HepG2 (cell line): ENCODE measurements around the gene VPS26B. TPM values are rescaled to one million over a fixed set of nuclear protein-coding genes. Genes with fewer than 3 reads are reported as not detected.
A peak's percentile ranks its signal among the peaks of the same experiment; 100 is the strongest.

ENCODE experiments used
- ATM ChIP-seq: fragments of 450-650 bp; IDR thresholded peaks from 2 replicates; pipeline ENCODE4 v1.7.1; 2017; ENCODE audit warnings: mild to moderate bottlenecking, borderline replicate concordance
- BRCA1 ChIP-seq: sonication (generic); formaldehyde crosslinking; IDR thresholded peaks from 2 replicates; pipeline ENCODE4 v1.4.0; 2020; ENCODE audit warnings: missing genetic modification reagents
- GLI4 ChIP-seq: sonication (generic); formaldehyde crosslinking; IDR thresholded peaks from 2 replicates; pipeline ENCODE4 v1.5.1; 2020; ENCODE audit warnings: missing genetic modification reagents, mild to moderate bottlenecking, moderate library complexity, borderline replicate concordance
- TAF1 ChIP-seq: sonication (generic); formaldehyde crosslinking; IDR thresholded peaks from 2 replicates; pipeline ENCODE4 v1.4.0; 2020; ENCODE audit warnings: missing genetic modification reagents
- ZFP82 ChIP-seq: sonication (generic); formaldehyde crosslinking; IDR thresholded peaks from 2 replicates; pipeline ENCODE4 v1.5.1; 2020; ENCODE audit warnings: mild to moderate bottlenecking, missing genetic modification reagents, borderline replicate concordance
- ZKSCAN8 ChIP-seq: IDR thresholded peaks from 2 replicates; pipeline ENCODE4 v1.6.1; 2016; ENCODE audit warnings: borderline replicate concordance, missing genetic modification reagents, missing compliant biosample characterization
- ZNF331 ChIP-seq: sonication (generic); formaldehyde crosslinking; IDR thresholded peaks from 2 replicates; pipeline ENCODE4 v1.4.0; 2020; ENCODE audit warnings: missing genetic modification reagents
- ZNF614 ChIP-seq: IDR thresholded peaks from 2 replicates; pipeline ENCODE4 v1.6.1; 2018; ENCODE audit warnings: missing biosample characterization, missing genetic modification reagents, inconsistent platforms, borderline replicate concordance
- ZNF619 ChIP-seq: sonication (generic); formaldehyde crosslinking; IDR thresholded peaks from 2 replicates; pipeline ENCODE4 v1.4.0; 2020; ENCODE audit warnings: mild to moderate bottlenecking, missing genetic modification reagents
- ZNF652 ChIP-seq: IDR thresholded peaks from 2 replicates; pipeline ENCODE4 v1.6.1; 2016; ENCODE audit warnings: low read depth, borderline replicate concordance
- ZNF850 ChIP-seq: sonication (generic); formaldehyde crosslinking; conservative IDR thresholded peaks from 2 replicates; pipeline ENCODE4 v1.9.0; 2021; ENCODE audit warnings: mild to moderate bottlenecking, missing genetic modification reagents
- polyA plus RNA-seq, 8 experiments: library from polyadenylated mRNA; depleted of rRNA in 3 of 8; stranded (reverse) in 7 of 8; unstranded in 1 of 8; fragments of >200 nt; fragmentation: Illumina TruSeq in 4 of 8; extraction: Trizol in 4 of 8; gene quantifications; 2 replicates each; pipeline versions ENCODE4 v1.2.1 to v1.2.3, GENCODE V29; 2011 to 2016; ENCODE audit warnings: low read depth in 4 of 8, missing spikeins in 1 of 8, mixed read lengths in 1 of 8; ENCODE audit not compliant: insufficient read depth in 1 of 8
- total RNA-seq, 5 experiments: library from RNA; depleted of rRNA; stranded (reverse); fragments of >200 nt; fragmentation: Illumina TruSeq; extraction: Trizol; gene quantifications; 2 replicates each; pipeline ENCODE4 v1.2.3, GENCODE V29; 2016; ENCODE audit warnings: low read depth in 1 of 5
- TF ChIP-seq, protein P1 (sequence below): sonication (generic); formaldehyde crosslinking; IDR thresholded peaks from 2 replicates; pipeline ENCODE4 v1.4.0; 2020; ENCODE audit warnings: mild to moderate bottlenecking, missing genetic modification reagents
- TF ChIP-seq, protein P2 (sequence below): sonication (generic); formaldehyde crosslinking; IDR thresholded peaks from 2 replicates; pipeline ENCODE4 v1.5.0; 2020; ENCODE audit warnings: mild to moderate bottlenecking, missing genetic modification reagents
- TF ChIP-seq, protein P3 (sequence below): sonication (generic); formaldehyde crosslinking; IDR thresholded peaks from 2 replicates; pipeline ENCODE4 v1.8.0; 2022; ENCODE audit warnings: missing genetic modification reagents, mild to moderate bottlenecking, moderate library complexity, borderline replicate concordance

The VPS26B gene
- total and polyA plus RNA-seq, 2 of the 13 experiments (the other 11 are each of a cell fraction or from before 2014, with no cell fraction given): 20.2 to 23.2 TPM

DNA sequence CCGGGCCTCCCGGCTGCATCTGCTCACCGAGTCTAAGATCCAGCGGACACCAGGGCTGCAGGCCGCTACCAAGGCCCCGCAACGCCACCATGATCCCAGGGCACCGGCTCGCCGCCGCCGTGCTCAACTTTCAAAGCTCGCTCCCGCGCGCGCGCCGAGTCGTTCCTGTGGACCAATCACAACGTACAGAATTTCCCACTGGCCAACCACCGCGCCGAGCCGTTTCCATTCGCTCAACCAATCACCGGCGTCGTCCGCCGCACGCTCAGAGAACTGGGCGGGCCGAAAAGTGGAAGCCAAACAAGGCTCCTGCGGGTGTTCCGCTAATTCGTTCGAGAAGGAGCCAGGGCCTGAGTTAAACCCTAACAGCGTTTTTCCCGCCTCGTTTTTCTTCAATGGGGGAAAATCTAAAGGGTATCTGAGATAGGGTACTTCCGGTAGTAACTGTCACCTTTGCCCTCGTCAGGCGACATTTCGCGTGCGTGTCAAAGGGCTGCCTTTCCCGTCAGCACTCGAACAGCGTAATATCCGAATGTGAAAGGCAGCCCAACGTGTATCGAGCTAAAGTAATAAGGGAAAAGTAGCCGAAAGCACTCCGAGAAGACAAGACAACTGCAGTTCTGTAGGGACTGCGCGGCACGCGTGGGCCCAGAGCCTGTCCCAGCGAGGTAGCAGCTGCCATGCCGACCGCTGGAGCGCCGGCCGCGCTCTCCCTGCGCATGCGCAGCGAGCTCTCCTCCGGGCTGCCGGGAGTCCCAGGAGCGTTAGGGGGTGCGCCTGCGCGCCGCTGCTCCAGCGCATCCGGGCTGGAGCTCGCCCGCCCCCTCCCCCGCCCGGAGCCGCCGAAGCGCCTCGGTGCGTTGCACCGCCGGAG, at the start of gene VPS26B, which contains the start of gene NCAPD3 (continued):
- TF ChIP-seq, protein P1, sequence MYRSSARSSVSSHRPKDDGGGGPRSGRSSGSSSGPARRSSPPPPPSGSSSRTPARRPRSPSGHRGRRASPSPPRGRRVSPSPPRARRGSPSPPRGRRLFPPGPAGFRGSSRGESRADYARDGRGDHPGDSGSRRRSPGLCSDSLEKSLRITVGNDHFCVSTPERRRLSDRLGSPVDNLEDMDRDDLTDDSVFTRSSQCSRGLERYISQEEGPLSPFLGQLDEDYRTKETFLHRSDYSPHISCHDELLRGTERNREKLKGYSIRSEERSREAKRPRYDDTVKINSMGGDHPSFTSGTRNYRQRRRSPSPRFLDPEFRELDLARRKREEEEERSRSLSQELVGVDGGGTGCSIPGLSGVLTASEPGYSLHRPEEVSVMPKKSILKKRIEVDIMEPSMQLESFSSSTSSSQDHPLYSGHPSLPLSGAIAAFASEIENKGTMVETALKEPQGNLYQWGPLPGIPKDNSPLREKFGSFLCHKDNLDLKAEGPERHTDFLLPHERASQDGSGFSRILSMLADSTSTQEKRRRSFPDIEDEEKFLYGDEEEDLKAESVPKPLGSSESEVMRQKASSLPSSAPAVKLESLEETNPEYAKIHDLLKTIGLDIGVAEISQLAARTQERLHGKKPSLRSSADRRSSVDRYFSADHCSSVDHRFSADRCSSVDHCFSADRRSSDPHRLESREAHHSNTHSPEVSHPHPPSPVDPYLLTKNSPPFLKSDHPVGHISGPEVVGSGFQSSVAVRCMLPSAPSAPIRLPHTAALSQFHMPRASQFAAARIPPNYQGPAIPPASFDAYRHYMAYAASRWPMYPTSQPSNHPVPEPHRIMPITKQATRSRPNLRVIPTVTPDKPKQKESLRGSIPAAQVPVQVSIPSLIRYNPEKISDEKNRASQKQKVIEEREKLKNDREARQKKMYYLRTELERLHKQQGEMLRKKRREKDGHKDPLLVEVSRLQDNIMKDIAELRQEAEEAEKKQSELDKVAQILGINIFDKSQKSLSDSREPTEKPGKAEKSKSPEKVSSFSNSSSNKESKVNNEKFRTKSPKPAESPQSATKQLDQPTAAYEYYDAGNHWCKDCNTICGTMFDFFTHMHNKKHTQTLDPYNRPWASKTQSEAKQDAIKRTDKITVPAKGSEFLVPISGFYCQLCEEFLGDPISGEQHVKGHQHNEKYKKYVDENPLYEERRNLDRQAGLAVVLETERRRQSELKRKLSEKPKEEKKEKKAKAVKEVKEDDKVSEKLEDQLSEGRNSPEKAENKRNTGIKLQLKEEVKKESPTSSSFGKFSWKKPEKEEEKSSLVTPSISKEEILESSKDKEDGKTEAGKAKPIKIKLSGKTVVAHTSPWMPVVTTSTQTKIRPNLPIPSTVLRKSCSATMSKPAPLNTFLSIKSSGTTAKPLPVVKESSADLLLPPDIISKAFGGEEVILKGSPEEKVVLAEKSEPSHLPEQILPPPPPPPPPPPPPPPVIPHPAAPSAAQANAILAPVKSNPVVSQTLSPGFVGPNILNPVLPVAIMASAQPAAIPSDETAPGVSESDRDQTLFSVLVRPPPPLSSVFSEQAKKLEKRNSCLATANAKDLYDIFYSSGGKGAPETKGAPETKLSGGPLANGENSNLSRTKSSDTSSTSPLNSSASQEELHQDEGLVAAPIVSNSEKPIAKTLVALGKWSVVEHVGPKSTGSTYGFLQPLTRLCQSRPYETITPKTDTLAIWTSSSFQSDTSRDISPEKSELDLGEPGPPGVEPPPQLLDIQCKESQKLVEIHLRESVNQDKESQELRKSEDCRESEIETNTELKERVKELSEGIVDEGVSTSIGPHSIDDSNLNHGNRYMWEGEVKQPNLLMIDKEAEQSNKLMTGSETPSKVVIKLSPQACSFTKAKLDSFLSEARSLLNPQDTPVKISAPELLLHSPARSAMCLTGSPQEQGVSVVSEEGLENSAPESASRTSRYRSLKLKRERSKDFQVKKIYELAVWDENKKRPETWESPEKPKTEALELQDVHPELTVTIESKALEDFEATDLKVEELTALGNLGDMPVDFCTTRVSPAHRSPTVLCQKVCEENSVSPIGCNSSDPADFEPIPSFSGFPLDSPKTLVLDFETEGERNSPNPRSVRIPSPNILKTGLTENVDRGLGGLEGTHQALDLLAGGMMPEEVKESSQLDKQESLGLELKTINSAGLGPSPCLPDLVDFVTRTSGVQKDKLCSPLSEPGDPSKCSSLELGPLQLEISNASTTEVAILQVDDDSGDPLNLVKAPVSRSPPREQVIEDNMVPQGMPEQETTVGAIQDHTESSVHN: no peak
- TF ChIP-seq TAF1 (CRISPR knock-in tag) (peak; percentile 72), GLI4 (CRISPR knock-in tag) (peak; percentile 75; the same call in 1 of the 2 replicates), BRCA1 (no peak), ATM (no peak), ZNF652 (no peak), ZNF619 (CRISPR knock-in tag) (no peak), ZFP82 (CRISPR knock-in tag) (no peak), ZNF331 (CRISPR knock-in tag) (no peak), ZNF614 (CRISPR knock-in tag) (peak; percentile 53; the same call in 1 of the 2 replicates), ZNF850 (CRISPR knock-in tag) (no peak), ZKSCAN8 (CRISPR knock-in tag) (no peak; the same call in 1 of the 2 replicates)
- TF ChIP-seq, protein P2, sequence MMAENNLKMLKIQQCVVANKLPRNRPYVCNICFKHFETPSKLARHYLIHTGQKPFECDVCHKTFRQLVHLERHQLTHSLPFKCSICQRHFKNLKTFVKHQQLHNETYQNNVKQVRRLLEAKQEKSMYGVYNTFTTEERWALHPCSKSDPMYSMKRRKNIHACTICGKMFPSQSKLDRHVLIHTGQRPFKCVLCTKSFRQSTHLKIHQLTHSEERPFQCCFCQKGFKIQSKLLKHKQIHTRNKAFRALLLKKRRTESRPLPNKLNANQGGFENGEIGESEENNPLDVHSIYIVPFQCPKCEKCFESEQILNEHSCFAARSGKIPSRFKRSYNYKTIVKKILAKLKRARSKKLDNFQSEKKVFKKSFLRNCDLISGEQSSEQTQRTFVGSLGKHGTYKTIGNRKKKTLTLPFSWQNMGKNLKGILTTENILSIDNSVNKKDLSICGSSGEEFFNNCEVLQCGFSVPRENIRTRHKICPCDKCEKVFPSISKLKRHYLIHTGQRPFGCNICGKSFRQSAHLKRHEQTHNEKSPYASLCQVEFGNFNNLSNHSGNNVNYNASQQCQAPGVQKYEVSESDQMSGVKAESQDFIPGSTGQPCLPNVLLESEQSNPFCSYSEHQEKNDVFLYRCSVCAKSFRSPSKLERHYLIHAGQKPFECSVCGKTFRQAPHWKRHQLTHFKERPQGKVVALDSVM (CRISPR knock-in tag): peak; percentile 26
- TF ChIP-seq, protein P3, sequence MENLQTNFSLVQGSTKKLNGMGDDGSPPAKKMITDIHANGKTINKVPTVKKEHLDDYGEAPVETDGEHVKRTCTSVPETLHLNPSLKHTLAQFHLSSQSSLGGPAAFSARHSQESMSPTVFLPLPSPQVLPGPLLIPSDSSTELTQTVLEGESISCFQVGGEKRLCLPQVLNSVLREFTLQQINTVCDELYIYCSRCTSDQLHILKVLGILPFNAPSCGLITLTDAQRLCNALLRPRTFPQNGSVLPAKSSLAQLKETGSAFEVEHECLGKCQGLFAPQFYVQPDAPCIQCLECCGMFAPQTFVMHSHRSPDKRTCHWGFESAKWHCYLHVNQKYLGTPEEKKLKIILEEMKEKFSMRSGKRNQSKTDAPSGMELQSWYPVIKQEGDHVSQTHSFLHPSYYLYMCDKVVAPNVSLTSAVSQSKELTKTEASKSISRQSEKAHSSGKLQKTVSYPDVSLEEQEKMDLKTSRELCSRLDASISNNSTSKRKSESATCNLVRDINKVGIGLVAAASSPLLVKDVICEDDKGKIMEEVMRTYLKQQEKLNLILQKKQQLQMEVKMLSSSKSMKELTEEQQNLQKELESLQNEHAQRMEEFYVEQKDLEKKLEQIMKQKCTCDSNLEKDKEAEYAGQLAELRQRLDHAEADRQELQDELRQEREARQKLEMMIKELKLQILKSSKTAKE (CRISPR knock-in tag): peak; percentile 35; the same call in 1 of the 2 replicates
